ENCODE results near the gene KCNK2. TPM values are rescaled to one million over a fixed set of nuclear protein-coding genes. Genes with fewer than 3 reads are reported as not detected.

KCNK2 gene
- total and polyA plus RNA-seq, 2 of the 4 experiments (the other 2 are of a cell fraction): 45.9 to 86.9 TPM

- Histone ChIP-seq H2AK5ac (ENCODE audit: low read depth, low read length) (no peak overlapping the region), H3K9me1 (ENCODE audit: insufficient read depth, low read length) (no peaks in the 10 kb centered on the region), H3K4me3 (ENCODE audit: insufficient read depth, low read depth, low read length) (no peak overlapping the region), H4K20me1 (ENCODE audit: insufficient read depth, low read length) (no peaks in the 10 kb centered on the region), H3K9me3 (ENCODE audit: control insufficient read depth, insufficient read depth, low read length) (no peaks in the 10 kb centered on the region), H3K9ac (ENCODE audit: low read depth, low read length) (no peak overlapping the region), H4K8ac (ENCODE audit: low read depth in 2 of 2, low read length in 2 of 2) (no peak overlapping the region), H3K27me3 (ENCODE audit: control insufficient read depth, insufficient read depth, low read length) (no peaks in the 10 kb centered on the region), H3K18ac (ENCODE audit: low read depth, low read length) (no peak overlapping the region), H2BK15ac (ENCODE audit: low read depth, low read length) (no peak overlapping the region), H3K23ac (ENCODE audit: low read depth, low read length) (no peak overlapping the region), H3K79me1 (ENCODE audit: low read depth in 1 of 2, low read length in 2 of 2) (no peaks in the 10 kb centered on the region; a peak in 1 of 4 replicates), H2BK120ac (ENCODE audit: low read depth, low read length) (no peak overlapping the region), H2BK20ac (ENCODE audit: low read depth, low read length) (no peak overlapping the region), H2BK5ac (ENCODE audit: low read depth, low read length, poor library complexity, severe bottlenecking) (no peak overlapping the region), H3K4me2 (ENCODE audit: low read depth, low read length) (no peak overlapping the region), H3K4ac (ENCODE audit: low read depth, low read length) (no peak overlapping the region), H2AK9ac (replicated peaks; ENCODE audit: low read depth, low read length, poor library complexity) (no peak overlapping the region), H4K5ac (ENCODE audit: low read depth, low read length) (no peak overlapping the region), H3K56ac (ENCODE audit: extremely low read depth, insufficient read depth, low read length) (no peak overlapping the region), H3K4me1 (ENCODE audit: control insufficient read depth, insufficient read depth, low read length) (no peaks in the 10 kb centered on the region), H2AFZ (replicated peaks; ENCODE audit: low read length, poor library complexity) (no peak overlapping the region), H3K27ac (ENCODE audit: insufficient read depth, low read length) (no peak overlapping the region), H3K14ac (replicated peaks; ENCODE audit: low read depth, low read length) (no peak overlapping the region), H3K36me3 (ENCODE audit: control insufficient read depth, insufficient read depth, low read length) (no peaks in the 10 kb centered on the region), H4K91ac (ENCODE audit: insufficient read depth, low read depth, low read length) (no peak overlapping the region)
- DNase-seq (peak; percentile 29), ATAC-seq (ENCODE audit: low read depth) (no peak)
- ChIA-PET CTCF (no interaction called here), POLR2A (ENCODE audit: unreplicated experiment) (no interaction called here)
- in situ Hi-C loops (cut with MboI; ENCODE audit: low sequenced_read_pairs): no loop called here
- no CpG with 5 or more reads among the region's 3 CpGs for WGBS, 2 experiments (ENCODE audit: extremely low coverage in 2 of 2, insufficient read length in 1 of 2)
- dilution Hi-C loops (cut with HindIII; ENCODE audit: low sequenced_read_pairs, unreplicated experiment): no loop called here
- TF ChIP-seq MAFK (IDR thresholded peaks at IDR 0.05; ENCODE audit: low read depth, low read length): no peak
- no peak for TF ChIP-seq CHD1 (IDR thresholded peaks at IDR 0.05; ENCODE audit: low read depth, low read length)
- TF ChIP-seq SMC3 (IDR thresholded peaks at IDR 0.05; ENCODE audit: low read depth, low read length): no peak
- TF ChIP-seq FOS (IDR thresholded peaks at IDR 0.05; ENCODE audit: low read depth, low read length): no peak
- TF ChIP-seq CEBPB (IDR thresholded peaks at IDR 0.05; ENCODE audit: low read depth, low read length): no peak
- no peak for TF ChIP-seq ELK1 (IDR thresholded peaks at IDR 0.05; ENCODE audit: borderline replicate concordance, low read depth, low read length)
- no peak for TF ChIP-seq USF2 (IDR thresholded peaks at IDR 0.05; ENCODE audit: low read depth, low read length)
- intact Hi-C loops (cut with micrococcal nuclease): no loop called here
- no TSS peak for BruUV-seq (replicated peaks)
Measured at GRCh38 chr1:215119719-215120365, 37.3 kb downstream of the KCNK2 start.
